Keratinocyte (primary cell): ENCODE data around the gene ABTB1. TPM values are rescaled to one million over a fixed set of nuclear protein-coding genes. Genes with fewer than 3 reads are reported as not detected.

Experiments
- DNase-seq: peaks from one replicate; pipeline ENCODE4 v3.0.0-alpha.2; 2011; ENCODE audit warnings: low read depth, missing footprints, low spot score
- FAIRE-seq: peaks from 2 replicates; lab custom pipeline; 2011; peaks lifted over from hg19 to GRCh38; lab: Jason Lieb, UNC
- H2AFZ ChIP-seq: 2 replicates; pipeline ENCODE4 v1.6.0; 2012; ENCODE audit warnings: low read length, control low read depth, inconsistent platforms; ENCODE audit not compliant: control insufficient read depth
- H3K27ac ChIP-seq: 2 replicates; pipeline ENCODE4 v1.5.1; 2011; ENCODE audit warnings: low read length; ENCODE audit not compliant: control insufficient read depth, insufficient read depth
- H3K27me3 ChIP-seq: 3 replicates; pipeline ENCODE4 v1.6.0; 2011; ENCODE audit warnings: low read length; ENCODE audit not compliant: control insufficient read depth, insufficient read depth; ENCODE audit errors: extremely low read depth
- H3K36me3 ChIP-seq, 2 experiments: 2 replicates in 1 of 2; 3 replicates in 1 of 2; pipeline ENCODE4 v1.5.1; 2011; ENCODE audit warnings: low read length in 2 of 2, mild to moderate bottlenecking in 1 of 2; ENCODE audit not compliant: control insufficient read depth in 2 of 2, insufficient read depth in 2 of 2; ENCODE audit errors: extremely low read depth in 1 of 2
- H3K4me1 ChIP-seq: 3 replicates; pipeline ENCODE4 v1.5.1; 2011; ENCODE audit warnings: low read length; ENCODE audit not compliant: control insufficient read depth, insufficient read depth; ENCODE audit errors: extremely low read depth
- H3K4me2 ChIP-seq: 3 replicates; pipeline ENCODE4 v1.6.0; 2011; ENCODE audit warnings: low read depth, low read length; ENCODE audit not compliant: control insufficient read depth, insufficient read depth; ENCODE audit errors: extremely low read depth
- H3K4me3 ChIP-seq, 3 experiments: fragments of 200-600 bp in 1 of 3; sonication (generic) in 1 of 3; 2 replicates in 2 of 3; 3 replicates in 1 of 3; pipeline ENCODE4 v1.5.1; 2011 to 2016; ENCODE audit warnings: low read length in 3 of 3, mild to moderate bottlenecking in 3 of 3, control low read depth in 2 of 3, inconsistent platforms in 1 of 3, low read depth in 1 of 3, mixed read lengths in 1 of 3, mixed run types in 1 of 3, moderate library complexity in 1 of 3; ENCODE audit not compliant: control insufficient read depth in 2 of 3, insufficient read depth in 2 of 3; ENCODE audit errors: extremely low read depth in 1 of 3
- H3K79me2 ChIP-seq: 2 replicates; pipeline ENCODE4 v1.6.0; 2012; ENCODE audit warnings: low read length; ENCODE audit not compliant: control insufficient read depth, insufficient read depth
- H3K9ac ChIP-seq: 3 replicates; pipeline ENCODE4 v1.6.0; 2011; ENCODE audit warnings: low read length; ENCODE audit not compliant: control insufficient read depth, insufficient read depth; ENCODE audit errors: extremely low read depth
- H3K9me1 ChIP-seq: 3 replicates; pipeline ENCODE4 v1.6.0; 2011; ENCODE audit warnings: low read length; ENCODE audit not compliant: control insufficient read depth, insufficient read depth; ENCODE audit errors: extremely low read depth
- H3K9me3 ChIP-seq: 2 replicates; pipeline ENCODE4 v1.5.1; 2012; ENCODE audit warnings: low read depth, low read length; ENCODE audit not compliant: control insufficient read depth
- H4K20me1 ChIP-seq: 3 replicates; pipeline ENCODE4 v1.6.0; 2011; ENCODE audit warnings: low read length; ENCODE audit not compliant: control insufficient read depth, insufficient read depth; ENCODE audit errors: extremely low read depth
- EZH2 ChIP-seq: IDR thresholded peaks from one replicate; pipeline ENCODE4 v1.6.1; 2012; ENCODE audit warnings: inconsistent platforms, mild to moderate bottlenecking, low read length, moderate library complexity
- dilution Hi-C: fragments of 300-500 bp; cut with MboI; formaldehyde crosslinking; loops from one replicate; pipeline ENCODE4 v1.7.0; 2020; ENCODE audit warnings: low sequenced_read_pairs; ENCODE audit not compliant: extremely low pct_ligation_motif_present
- polyA plus RNA-seq, 5 experiments: library from polyadenylated mRNA; depleted of rRNA in 3 of 5; stranded (reverse) in 3 of 5; stranded (forward) in 1 of 5; unstranded in 1 of 5; fragments of >200 nt; gene quantifications; 1 replicate in 1 of 5; 2 replicates in 3 of 5; 3 replicates in 1 of 5; pipeline versions ENCODE4 v1.2.1 to v1.2.3, GENCODE V29; 2011 to 2012; ENCODE audit warnings: missing spikeins in 2 of 5, low read depth in 1 of 5, low replicate concordance in 1 of 5
- TF ChIP-seq, protein P1 (sequence below), 3 experiments: IDR thresholded peaks in 1 of 3; conservative IDR thresholded peaks in 1 of 3; optimal IDR thresholded peaks in 1 of 3; 2 replicates in 2 of 3; 3 replicates in 1 of 3; pipeline versions ENCODE3 to v1.5.1; 2011; ENCODE audit warnings: low read length in 3 of 3, mild to moderate bottlenecking in 3 of 3, moderate library complexity in 2 of 3, control low read depth in 1 of 3, inconsistent platforms in 1 of 3; ENCODE audit not compliant: insufficient read depth in 2 of 3; ENCODE audit errors: extremely low read depth in 1 of 3

ABTB1 gene
- polyA plus RNA-seq, 1 donor (not counting 4 experiments of a cell fraction or from before 2014, with no cell fraction given): 11.6 TPM

GRCh38 chr3:127662001-127662469 lies 10.7 kb upstream of the ABTB1 start:
- no peak overlapping the region for H3K4me3 ChIP-seq
- no peaks in the 10 kb centered on the region for H3K9me1 ChIP-seq
- no peaks in the 10 kb centered on the region for H3K9me3 ChIP-seq
- H3K4me2 ChIP-seq: no peak overlapping the region
- no peak overlapping the region for H3K27ac ChIP-seq
- TF ChIP-seq, protein P1, sequence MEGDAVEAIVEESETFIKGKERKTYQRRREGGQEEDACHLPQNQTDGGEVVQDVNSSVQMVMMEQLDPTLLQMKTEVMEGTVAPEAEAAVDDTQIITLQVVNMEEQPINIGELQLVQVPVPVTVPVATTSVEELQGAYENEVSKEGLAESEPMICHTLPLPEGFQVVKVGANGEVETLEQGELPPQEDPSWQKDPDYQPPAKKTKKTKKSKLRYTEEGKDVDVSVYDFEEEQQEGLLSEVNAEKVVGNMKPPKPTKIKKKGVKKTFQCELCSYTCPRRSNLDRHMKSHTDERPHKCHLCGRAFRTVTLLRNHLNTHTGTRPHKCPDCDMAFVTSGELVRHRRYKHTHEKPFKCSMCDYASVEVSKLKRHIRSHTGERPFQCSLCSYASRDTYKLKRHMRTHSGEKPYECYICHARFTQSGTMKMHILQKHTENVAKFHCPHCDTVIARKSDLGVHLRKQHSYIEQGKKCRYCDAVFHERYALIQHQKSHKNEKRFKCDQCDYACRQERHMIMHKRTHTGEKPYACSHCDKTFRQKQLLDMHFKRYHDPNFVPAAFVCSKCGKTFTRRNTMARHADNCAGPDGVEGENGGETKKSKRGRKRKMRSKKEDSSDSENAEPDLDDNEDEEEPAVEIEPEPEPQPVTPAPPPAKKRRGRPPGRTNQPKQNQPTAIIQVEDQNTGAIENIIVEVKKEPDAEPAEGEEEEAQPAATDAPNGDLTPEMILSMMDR (optimal IDR thresholded peaks at IDR 0.05 in 1 of 3, IDR thresholded peaks at IDR 0.05 in 1 of 3, conservative IDR thresholded peaks at IDR 0.05 in 1 of 3; ENCODE audit: extremely low read depth in 1 of 3, insufficient read depth in 2 of 3, low read length in 3 of 3): no peak
- no peak for TF ChIP-seq EZH2
- FAIRE-seq (no peak), DNase-seq (no peak)
- no peaks in the 10 kb centered on the region for H3K4me1 ChIP-seq
- H4K20me1 ChIP-seq: no peaks in the 10 kb centered on the region
- H3K9ac ChIP-seq: no peak overlapping the region
- no peak overlapping the region for H2AFZ ChIP-seq
- dilution Hi-C loops: no loop called here
- no peaks in the 10 kb centered on the region for H3K79me2 ChIP-seq
- no peaks in the 10 kb centered on the region for H3K27me3 ChIP-seq
- no peaks in the 10 kb centered on the region for H3K36me3 ChIP-seq

- dilution Hi-C loops: no loop called here
- H3K4me1 ChIP-seq: no peaks in the 10 kb centered on the region
- no peak overlapping the region for H3K4me3 ChIP-seq
- TF ChIP-seq, protein P1 (optimal IDR thresholded peaks at IDR 0.05 in 1 of 3, IDR thresholded peaks at IDR 0.05 in 1 of 3, conservative IDR thresholded peaks at IDR 0.05 in 1 of 3; ENCODE audit: extremely low read depth in 1 of 3, insufficient read depth in 2 of 3, low read length in 3 of 3): no peak
- no peak for TF ChIP-seq EZH2
- no peak overlapping the region for H3K27ac ChIP-seq
- H3K36me3 ChIP-seq: no peaks in the 10 kb centered on the region
- no peak overlapping the region for H3K4me2 ChIP-seq
- H3K27me3 ChIP-seq: no peaks in the 10 kb centered on the region
- H3K9me1 ChIP-seq: no peaks in the 10 kb centered on the region
- H3K9ac ChIP-seq: no peak overlapping the region
- no peaks in the 10 kb centered on the region for H3K79me2 ChIP-seq
- no peaks in the 10 kb centered on the region for H3K9me3 ChIP-seq
- no peaks in the 10 kb centered on the region for H4K20me1 ChIP-seq
- no peak overlapping the region for H2AFZ ChIP-seq
- FAIRE-seq: no peak
- DNase-seq: no peak
Observed at GRCh38 chr3:127663151-127663550, 9.6 kb upstream of the ABTB1 start.
